ENCODE data around the gene TRIM14.

Gene TRIM14

DNA sequence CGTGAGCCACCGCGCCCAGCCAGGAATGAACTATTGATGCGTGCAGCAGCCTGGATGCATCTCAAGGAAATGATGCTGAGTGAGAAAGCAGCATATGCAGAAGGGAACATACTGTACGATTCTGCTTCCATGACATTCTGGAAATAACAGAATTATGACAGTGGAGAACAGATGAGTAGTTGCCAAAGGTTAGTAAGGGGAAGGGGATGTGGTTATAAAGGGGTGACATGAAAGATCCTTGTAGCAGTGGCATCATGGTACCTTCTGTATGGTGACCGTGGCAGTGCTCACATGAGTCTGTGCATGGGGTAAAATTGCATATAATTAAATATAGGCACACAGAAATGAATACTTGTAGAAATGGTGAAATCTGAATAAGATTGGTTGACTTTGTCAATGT lies 49.5 kb downstream of the TRIM14 start:
- TF ChIP-seq, protein P1, sequence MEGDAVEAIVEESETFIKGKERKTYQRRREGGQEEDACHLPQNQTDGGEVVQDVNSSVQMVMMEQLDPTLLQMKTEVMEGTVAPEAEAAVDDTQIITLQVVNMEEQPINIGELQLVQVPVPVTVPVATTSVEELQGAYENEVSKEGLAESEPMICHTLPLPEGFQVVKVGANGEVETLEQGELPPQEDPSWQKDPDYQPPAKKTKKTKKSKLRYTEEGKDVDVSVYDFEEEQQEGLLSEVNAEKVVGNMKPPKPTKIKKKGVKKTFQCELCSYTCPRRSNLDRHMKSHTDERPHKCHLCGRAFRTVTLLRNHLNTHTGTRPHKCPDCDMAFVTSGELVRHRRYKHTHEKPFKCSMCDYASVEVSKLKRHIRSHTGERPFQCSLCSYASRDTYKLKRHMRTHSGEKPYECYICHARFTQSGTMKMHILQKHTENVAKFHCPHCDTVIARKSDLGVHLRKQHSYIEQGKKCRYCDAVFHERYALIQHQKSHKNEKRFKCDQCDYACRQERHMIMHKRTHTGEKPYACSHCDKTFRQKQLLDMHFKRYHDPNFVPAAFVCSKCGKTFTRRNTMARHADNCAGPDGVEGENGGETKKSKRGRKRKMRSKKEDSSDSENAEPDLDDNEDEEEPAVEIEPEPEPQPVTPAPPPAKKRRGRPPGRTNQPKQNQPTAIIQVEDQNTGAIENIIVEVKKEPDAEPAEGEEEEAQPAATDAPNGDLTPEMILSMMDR (IDR thresholded peaks at IDR 0.05; ENCODE audit: low read depth, low read length, missing control alignments): no peak
- H3K36me3 ChIP-seq (replicated peaks): peaks cover 48% of the 10 kb centered on the region
- H3K4me3 ChIP-seq (ENCODE audit: low read depth, low read length): no peak overlapping the region
- no peak for DNase-seq
- no peaks in the 10 kb centered on the region for H3K27me3 ChIP-seq (replicated peaks)
- no peak overlapping the region for H3K27ac ChIP-seq
- in situ Hi-C loops (cut with HindIII; ENCODE audit: low pct_ligation_motif_present, low sequenced_read_pairs): no loop called here

DNA sequence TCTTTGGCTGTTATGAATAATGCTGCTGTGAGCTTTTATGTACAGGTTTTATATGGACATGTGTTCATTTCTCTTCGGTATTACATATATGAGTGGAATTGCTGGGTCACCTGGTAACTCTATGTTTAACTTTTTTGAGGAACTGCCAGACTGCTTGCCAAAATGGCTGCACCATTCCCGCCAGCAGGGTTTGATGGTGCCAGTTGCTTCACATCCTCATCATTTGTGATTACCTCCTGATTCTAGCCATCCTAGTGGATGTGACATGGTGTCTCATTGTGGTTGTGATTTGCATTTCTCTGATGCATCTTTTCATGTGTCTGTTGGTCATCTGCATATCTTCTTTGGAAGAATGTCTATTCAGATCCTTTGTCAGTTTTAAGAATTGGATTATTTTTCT lies 51.8 kb downstream of the TRIM14 start:
- Histone ChIP-seq H3K27ac (no peak overlapping the region), H3K4me3 (ENCODE audit: low read depth, low read length) (no peak overlapping the region), H3K36me3 (replicated peaks) (peaks cover 67% of the 10 kb centered on the region), H3K27me3 (replicated peaks) (no peaks in the 10 kb centered on the region)
- TF ChIP-seq, protein P1 (IDR thresholded peaks at IDR 0.05; ENCODE audit: low read depth, low read length, missing control alignments): no peak
- in situ Hi-C loops (cut with HindIII; ENCODE audit: low pct_ligation_motif_present, low sequenced_read_pairs): no loop called here
- DNase-seq: no peak

DNA sequence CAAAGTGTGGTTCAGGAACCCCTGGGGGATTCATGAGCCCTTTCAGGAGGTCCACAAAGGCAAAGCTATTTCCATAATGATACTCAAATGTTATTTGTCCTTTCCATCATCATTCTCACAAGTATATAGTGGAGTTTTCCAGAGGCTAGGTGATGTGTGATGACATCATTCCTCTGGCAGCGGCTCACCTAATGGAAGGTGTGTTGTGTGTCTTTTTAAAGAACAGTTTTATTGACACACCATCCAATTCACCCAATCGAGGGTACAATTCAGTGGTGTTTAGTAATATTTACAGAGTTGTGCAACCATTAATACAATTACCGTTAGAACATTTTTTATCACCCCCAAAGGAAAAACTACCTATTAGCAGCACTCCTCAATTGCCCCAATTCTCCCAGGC lies 52.8 kb downstream of the TRIM14 start:
- TF ChIP-seq, protein P1 (IDR thresholded peaks at IDR 0.05; ENCODE audit: low read depth, low read length, missing control alignments): no peak
- no peak for DNase-seq
- Histone ChIP-seq H3K4me3 (ENCODE audit: low read depth, low read length) (no peak overlapping the region), H3K27ac (no peak overlapping the region), H3K36me3 (replicated peaks) (peaks cover 62% of the 10 kb centered on the region), H3K27me3 (replicated peaks) (no peaks in the 10 kb centered on the region)
- in situ Hi-C loops (cut with HindIII; ENCODE audit: low pct_ligation_motif_present, low sequenced_read_pairs): no loop called here

DNA sequence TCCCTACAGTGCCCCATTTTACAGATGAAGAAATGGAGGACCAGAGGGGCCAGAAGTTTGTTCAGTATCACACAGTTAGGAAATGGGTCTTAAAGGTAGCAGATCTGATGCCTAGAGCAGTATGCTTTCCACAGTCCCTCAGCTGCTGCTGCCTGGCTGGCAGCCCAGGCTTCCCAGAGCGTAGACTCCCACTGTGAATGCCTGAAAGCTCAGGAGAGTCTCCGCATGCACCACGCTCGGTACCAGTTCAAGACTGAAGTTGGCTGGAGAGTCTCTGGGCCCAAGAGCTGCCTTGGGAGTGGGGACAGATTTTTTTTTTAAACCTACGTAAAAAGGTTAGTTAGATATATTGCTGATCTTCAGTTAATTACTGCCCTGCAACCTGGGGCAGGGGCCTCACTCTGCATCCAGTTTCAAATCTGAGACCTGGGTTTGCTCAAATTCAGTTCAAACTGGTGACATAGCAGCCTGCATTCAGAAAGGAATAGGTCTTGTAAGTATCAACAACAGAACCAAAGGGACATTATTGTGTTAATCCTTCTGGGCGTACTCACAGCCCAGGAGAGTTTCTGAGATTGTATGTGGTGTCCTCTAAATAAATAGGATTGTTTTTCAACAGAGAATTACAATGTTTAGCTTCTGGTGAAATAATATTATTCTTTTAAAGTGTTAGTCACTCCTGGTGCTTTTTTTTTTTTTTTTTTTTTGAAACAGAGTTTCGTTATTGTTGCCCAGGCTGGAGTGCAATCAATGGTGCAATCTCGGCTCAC lies 54.2 kb downstream of the TRIM14 start:
- TF ChIP-seq, protein P1 (IDR thresholded peaks at IDR 0.05; ENCODE audit: low read depth, low read length, missing control alignments): no peak
- H3K4me3 ChIP-seq (ENCODE audit: low read depth, low read length): no peak overlapping the region
- H3K27ac ChIP-seq: no peak overlapping the region
- peaks cover 57% of the 10 kb centered on the region for H3K36me3 ChIP-seq (replicated peaks)
- DNase-seq: no peak
- in situ Hi-C loops (cut with HindIII; ENCODE audit: low pct_ligation_motif_present, low sequenced_read_pairs): no loop called here
- no peaks in the 10 kb centered on the region for H3K27me3 ChIP-seq (replicated peaks)

DNA sequence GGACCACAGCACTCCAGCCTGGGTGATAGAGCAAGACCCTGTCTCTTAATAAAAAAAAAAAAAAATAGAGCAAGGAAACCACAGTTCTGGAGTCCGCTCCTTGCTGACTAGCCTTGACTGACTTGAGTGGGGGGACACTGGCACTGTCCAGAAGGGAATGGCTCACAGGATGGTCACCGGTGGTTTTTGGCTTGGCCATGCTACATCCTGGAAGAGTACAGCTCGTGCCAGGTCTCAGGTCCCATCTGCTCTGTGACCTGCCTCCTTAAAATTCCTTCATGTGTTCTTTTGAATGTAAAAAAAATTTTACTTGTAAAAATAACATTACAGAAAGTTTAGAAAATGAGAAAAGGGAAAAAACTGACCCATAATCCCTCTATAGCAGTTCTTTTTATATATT lies 56.9 kb downstream of the TRIM14 start:
- in situ Hi-C loops (cut with HindIII; ENCODE audit: low pct_ligation_motif_present, low sequenced_read_pairs): no loop called here
- TF ChIP-seq, protein P1 (IDR thresholded peaks at IDR 0.05; ENCODE audit: low read depth, low read length, missing control alignments): no peak
- no peak for DNase-seq
- H3K4me3 ChIP-seq (ENCODE audit: low read depth, low read length): no peak overlapping the region
- H3K27me3 ChIP-seq (replicated peaks): no peaks in the 10 kb centered on the region
- peaks cover 46% of the 10 kb centered on the region for H3K36me3 ChIP-seq (replicated peaks)
- H3K27ac ChIP-seq: no peak overlapping the region
